Colonic mucosa (tissue), 4 donors: ENCODE measurements around the gene OOSP1. TPM values are rescaled to one million over a fixed set of nuclear protein-coding genes. Genes with fewer than 3 reads are reported as not detected.

ENCODE experiments used
- DNase-seq: peaks from one replicate; pipeline ENCODE4 v3.0.0-alpha.2; 2020
- H3K27ac ChIP-seq: fragments of 200-600 bp; one replicate; pipeline ENCODE4 v1.8.0; 2021
- H3K27me3 ChIP-seq: fragments of 200-600 bp; one replicate; pipeline ENCODE4 v1.8.0; 2021
- H3K36me3 ChIP-seq: fragments of 200-600 bp; one replicate; pipeline ENCODE4 v1.8.0; 2021
- H3K4me1 ChIP-seq: fragments of 200-600 bp; one replicate; pipeline ENCODE4 v1.8.0; 2021; ENCODE audit warnings: mild to moderate bottlenecking
- H3K4me3 ChIP-seq: fragments of 200-600 bp; one replicate; pipeline ENCODE4 v1.8.0; 2021
- H3K9ac ChIP-seq, 2 donors: one replicate each; pipeline ENCODE4 v1.7.0; 2013; ENCODE audit warnings: control low read depth in 2 of 2, low read depth in 2 of 2, low read length in 2 of 2
- H3K9me3 ChIP-seq: fragments of 200-600 bp; one replicate; pipeline ENCODE4 v1.8.0; 2021
- CTCF ChIP-seq: fragments of 200-600 bp; IDR thresholded peaks from one replicate; pipeline ENCODE4 v1.8.0; 2022; ENCODE audit warnings: antibody characterized with exemption, mild to moderate bottlenecking
- intact Hi-C: fragments of 100-400 bp; cut with DNase I; formaldehyde crosslinking; loops from one replicate; pipeline ENCODE4 v1.14.1; 2022
- total RNA-seq, 2 donors: library from RNA; stranded (reverse); fragmentation: NEBNext Ultra II Directional in 1 of 2; extraction: Animal tissue kit (Norgen Biotek cat#: 25700) in 1 of 2; gene quantifications; one replicate each; pipeline ENCODE4 v1.2.1, GENCODE V29; 2021
- donor health status: healthy.
- donor health status: DM: no; HTN: no; CAD: no.
- donor health status: DM: no; HTN: no; CAD: no.

The OOSP1 gene
- total RNA-seq, 2 donors from 2014 or later, result not detected

GRCh38 chr11:59960502-59961381 lies 22.5 kb downstream of the OOSP1 start:
- H3K9me3 ChIP-seq, result no peaks in the 10 kb centered on the region
- intact Hi-C loops, result no loop called here
- TF ChIP-seq CTCF, result no peak
- H3K4me3 ChIP-seq, result no peak overlapping the region
- no peaks in the 10 kb centered on the region for H3K36me3 ChIP-seq
- DNase-seq, result peak; percentile 48
- H3K4me1 ChIP-seq, result no peaks in the 10 kb centered on the region
- no peaks in the 10 kb centered on the region for H3K27me3 ChIP-seq
- H3K27ac ChIP-seq, result peak overlapping the region; percentile 68
- no peak overlapping the region for H3K9ac ChIP-seq

GRCh38 chr11:59962107-59962482 lies 23.9 kb downstream of the OOSP1 start:
- Histone ChIP-seq H3K36me3 (no peaks in the 10 kb centered on the region), H3K9me3 (no peaks in the 10 kb centered on the region), H3K27me3 (no peaks in the 10 kb centered on the region), H3K4me3 (no peak overlapping the region), H3K9ac (no peak overlapping the region), H3K4me1 (no peaks in the 10 kb centered on the region), H3K27ac (peak overlapping the region; percentile 68)
- intact Hi-C loops, result no loop called here
- no peak for TF ChIP-seq CTCF
- DNase-seq, result peak; percentile 32

- H3K9me3 ChIP-seq, result no peaks in the 10 kb centered on the region
- H3K27me3 ChIP-seq, result no peaks in the 10 kb centered on the region
- TF ChIP-seq CTCF, result no peak
- H3K36me3 ChIP-seq, result no peaks in the 10 kb centered on the region
- no peaks in the 10 kb centered on the region for H3K4me1 ChIP-seq
- peak within 1 kb of the TSS; percentile 68 for H3K27ac ChIP-seq
- DNase-seq, result no peak
- intact Hi-C loops, result no loop called here
- no peak within 1 kb of the TSS for H3K9ac ChIP-seq
- H3K4me3 ChIP-seq, result no peak within 1 kb of the TSS
These were observed 25.5 kb downstream of the OOSP1 start, which contains the start of gene OOSP4A for GRCh38 chr11:59963733-59964132. Gene OOSP4A (plus strand): TSS chr11:59964033. CDS start chr11:59964033, 0 bp downstream.

GRCh38 chr11:59965424-59965823 lies 27.2 kb downstream of the OOSP1 start:
- Histone ChIP-seq H3K27me3 (no peaks in the 10 kb centered on the region), H3K9ac (no peak overlapping the region), H3K27ac (no peak overlapping the region), H3K4me3 (no peak overlapping the region), H3K4me1 (no peaks in the 10 kb centered on the region), H3K9me3 (no peaks in the 10 kb centered on the region), H3K36me3 (no peaks in the 10 kb centered on the region)
- DNase-seq, result no peak
- intact Hi-C loops, result no loop called here
- TF ChIP-seq CTCF, result no peak

- no peaks in the 10 kb centered on the region for H3K27me3 ChIP-seq
These were observed 28.0 kb downstream of the OOSP1 start for GRCh38 chr11:59966201-59966600.

More at GRCh38 chr11:59966201-59966600, 28.0 kb downstream of the OOSP1 start:
- Histone ChIP-seq H3K9ac (no peak overlapping the region), H3K27ac (no peak overlapping the region), H3K4me3 (no peak overlapping the region), H3K4me1 (no peaks in the 10 kb centered on the region), H3K36me3 (no peaks in the 10 kb centered on the region), H3K9me3 (no peaks in the 10 kb centered on the region)
- no peak for DNase-seq
- TF ChIP-seq CTCF, result no peak
- intact Hi-C loops, result no loop called here
